GF-D8 (cell line): ENCODE measurements around the gene PGLYRP4.

ENCODE experiments used
- DNase-seq: peaks from one replicate; lab custom pipeline; 2025; lab: John Stamatoyannopoulos, UW

PGLYRP4 gene

DNA sequence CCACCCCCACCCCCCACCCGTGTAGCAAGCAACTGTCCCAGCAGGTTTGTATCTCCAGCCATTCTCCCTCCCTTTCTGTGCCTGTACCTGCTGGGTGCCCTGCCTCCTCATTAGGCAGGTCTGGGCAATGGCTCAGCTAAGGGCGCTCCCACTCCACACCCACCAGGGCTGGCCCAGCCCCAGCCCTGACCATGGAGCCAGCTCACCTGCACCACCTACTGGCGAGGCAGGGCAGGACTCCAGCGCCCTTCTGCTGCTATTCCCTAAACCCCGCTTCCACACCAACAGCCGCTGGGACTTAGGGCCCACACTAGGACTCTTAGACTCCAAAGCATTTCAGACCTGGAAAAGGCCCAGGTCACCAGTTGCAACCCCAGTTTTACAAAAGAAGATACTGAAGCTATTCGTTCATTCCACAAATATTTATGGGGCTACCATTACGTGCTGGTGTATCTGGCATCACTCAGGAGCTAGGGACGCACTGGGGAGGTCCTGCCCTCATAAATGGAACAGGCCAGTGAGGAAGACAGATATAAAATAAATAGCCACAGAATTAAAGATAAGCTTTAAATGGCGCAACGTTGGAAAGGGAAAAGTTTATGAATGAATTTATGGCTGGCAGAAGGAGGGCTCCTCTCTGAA lies 59.9 kb downstream of the PGLYRP4 start:
- no peak for DNase-seq
